Myocyte (in vitro differentiated cells): ENCODE data around the gene PHAX. TPM values are rescaled to one million over a fixed set of nuclear protein-coding genes. Genes with fewer than 3 reads are reported as not detected.
"Not testable (repeated sequence)": the region's sequence is repeated elsewhere in the genome, so short reads cannot be mapped to it uniquely, and the experiment has no call there.

Experiments used
- DNase-seq: peaks from one replicate; pipeline ENCODE4 v3.0.0-alpha.2; 2012; ENCODE audit warnings: low read depth
- polyA plus RNA-seq: library from polyadenylated mRNA; unstranded; fragments of >200 nt; gene quantifications from one replicate; pipeline ENCODE4 v1.2.1, GENCODE V29; 2012; ENCODE audit warnings: missing spikeins
- total RNA-seq: library from RNA; depleted of rRNA; stranded (reverse); fragments of >200 nt; gene quantifications from 2 replicates; pipeline ENCODE4 v1.2.3, GENCODE V29; 2014

The PHAX gene
- total RNA-seq: 33.2 and 40.5 TPM in 2 replicates
- polyA plus RNA-seq: 33.8 TPM

- peak; percentile 86 for DNase-seq
Observed at GRCh38 chr5:126600631-126601511, at the start of gene PHAX. PHAX (plus strand) TSS chr5:126600947; CDS start chr5:126600963, 16 bp downstream.

GRCh38 chr5:126552614-126553013 lies 48.1 kb upstream of the PHAX start:
- DNase-seq: no peak

GRCh38 chr5:126555101-126555500 lies 45.6 kb upstream of the PHAX start:
- not testable (repeated sequence) for DNase-seq

- no peak for DNase-seq
Observed at GRCh38 chr5:126561908-126562307, 38.8 kb upstream of the PHAX start.

GRCh38 chr5:126562823-126563222 lies 37.9 kb upstream of the PHAX start:
- DNase-seq: no peak

- no peak for DNase-seq
Observed at GRCh38 chr5:126568206-126568755, 32.5 kb upstream of the PHAX start.

GRCh38 chr5:126575644-126576043 lies 25.1 kb upstream of the PHAX start:
- DNase-seq: no peak

- no peak for DNase-seq
Observed at GRCh38 chr5:126576974-126577373, 23.8 kb upstream of the PHAX start.

- DNase-seq: no peak
Observed at GRCh38 chr5:126577415-126577814, 23.3 kb upstream of the PHAX start.

GRCh38 chr5:126579716-126580115 lies 21.0 kb upstream of the PHAX start:
- DNase-seq: no peak

- no peak for DNase-seq
Observed at GRCh38 chr5:126583761-126584160, 17.0 kb upstream of the PHAX start.

GRCh38 chr5:126587551-126588390 lies 13.0 kb upstream of the PHAX start:
- DNase-seq: no peak

GRCh38 chr5:126589536-126590297 lies 11.0 kb upstream of the PHAX start:
- DNase-seq: no peak

GRCh38 chr5:126591549-126591948 lies 9.2 kb upstream of the PHAX start:
- no peak for DNase-seq

GRCh38 chr5:126594748-126595485 lies 5.8 kb upstream of the PHAX start, which contains the start of gene ALDH7A1:
ALDH7A1 (minus strand) TSS chr5:126595219; CDS start chr5:126595198, 21 bp downstream.
- DNase-seq: peak; percentile 97

GRCh38 chr5:126595486-126596083 lies 5.2 kb upstream of the PHAX start:
- DNase-seq: no peak

- DNase-seq: no peak
Observed at GRCh38 chr5:126597156-126597555, 3.6 kb upstream of the PHAX start.

- DNase-seq: no peak
Observed at GRCh38 chr5:126599499-126599898, 1.2 kb upstream of the PHAX start.

- DNase-seq: not testable (repeated sequence)
Observed at GRCh38 chr5:126599971-126600630, 646 bp upstream of the PHAX start.
